H1 (cell line): Measurements from ENCODE around the gene WDSUB1. TPM values are rescaled to one million over a fixed set of nuclear protein-coding genes. Genes with fewer than 3 reads are reported as not detected.

Source experiments
- ATF2 ChIP-seq: IDR thresholded peaks from 2 replicates; pipeline ENCODE4 v1.6.1; 2012; ENCODE audit warnings: low read length, inconsistent platforms
- BACH1 ChIP-seq: IDR thresholded peaks from 2 replicates; pipeline ENCODE4 v1.6.1; 2012; ENCODE audit warnings: low read length, improper control_type of control experiment
- CTCF ChIP-seq, 3 experiments: IDR thresholded peaks; 1 replicate in 2 of 3; 2 replicates in 1 of 3; pipeline versions ENCODE4 v1.5.1 to v1.6.1; 2011; ENCODE audit warnings: low read length in 3 of 3, mild to moderate bottlenecking in 3 of 3, inconsistent platforms in 2 of 3, low read depth in 1 of 3, moderate library complexity in 1 of 3; ENCODE audit not compliant: insufficient read depth in 1 of 3; ENCODE audit errors: control extremely low read depth in 1 of 3
- TCF12 ChIP-seq: IDR thresholded peaks from 2 replicates; pipeline ENCODE4 v1.6.1; 2011; ENCODE audit warnings: low read depth, mild to moderate bottlenecking, low read length
- polyA plus RNA-seq, 7 experiments: library from polyadenylated mRNA; depleted of rRNA in 3 of 7; stranded (reverse) in 5 of 7; unstranded in 2 of 7; fragments of >200 nt in 5 of 7; fragments of 200-250 nt in 2 of 7; gene quantifications; 1 replicate in 5 of 7; 2 replicates in 1 of 7; 4 replicates in 1 of 7; pipeline versions ENCODE4 v1.2.1 to v1.2.3, GENCODE V29; 2011 to 2013; ENCODE audit warnings: missing spikeins in 2 of 7, mixed read lengths in 2 of 7
- total RNA-seq: library from RNA; stranded (reverse); fragmentation: NEBNext Ultra II Directional; extraction: Animal tissue kit (Norgen Biotek cat#: 25700); gene quantifications from 2 replicates; pipeline ENCODE4 v1.2.1, GENCODE V29; 2021

WDSUB1 gene
- total and polyA plus RNA-seq, 2 of the 8 experiments (the other 6 are each of a cell fraction or from before 2014, with no cell fraction given) = 5.5 to 8.0 TPM

GRCh38 chr2:159297042-159297707 is 10.7 kb upstream of the WDSUB1 start (continued):
- TF ChIP-seq ATF2 (no peak), BACH1 (no peak), TCF12 (no peak), CTCF (IDR thresholded peaks at IDR 0.05; ENCODE audit: control extremely low read depth in 1 of 3, insufficient read depth in 1 of 3, low read depth in 1 of 3, low read length in 3 of 3) (no peak)
- TF ChIP-seq, all 59 proteins: peak for 0
